Measurements from ENCODE around the gene DEFB123. TPM values are rescaled to one million over a fixed set of nuclear protein-coding genes. Genes with fewer than 3 reads are reported as not detected.

DEFB123 gene
- polyA plus RNA-seq, 1 of the 3 experiments (the other 2 are of a cell fraction), result not detected

GRCh38 chr20:31410011-31410410 is 30.4 kb upstream of the DEFB123 start:
- Histone ChIP-seq H3F3A (replicated peaks; ENCODE audit: insufficient read depth) (no peaks in the 10 kb centered on the region), H3K27ac (ENCODE audit: low read depth in 2 of 2, low read length in 1 of 2) (no peak overlapping the region), H3K27me3 (ENCODE audit: insufficient read depth) (no peaks in the 10 kb centered on the region; the same call in 1 of the 2 replicates), H3K9me2 (no peaks in the 10 kb centered on the region), H3K9ac (no peak overlapping the region), H3K4me2 (no peak overlapping the region), H3K79me2 (ENCODE audit: insufficient read depth) (no peaks in the 10 kb centered on the region), H3K4me1 (ENCODE audit: control insufficient read depth in 1 of 2, insufficient read depth in 2 of 2, low read depth in 1 of 2, low read length in 1 of 2) (no peaks in the 10 kb centered on the region), H3K9me3 (no peaks in the 10 kb centered on the region), H3K36me3 (replicated peaks in 1 of 2; ENCODE audit: control insufficient read depth in 1 of 2, insufficient read depth in 2 of 2, low read length in 1 of 2) (no peaks in the 10 kb centered on the region), H4K20me1 (ENCODE audit: insufficient read depth) (no peaks in the 10 kb centered on the region), H3K4me3 (ENCODE audit: low read depth in 2 of 2, low read length in 1 of 2) (no peak overlapping the region), H2AFZ (ENCODE audit: low read depth) (no peak overlapping the region)
- 3% methylated on average over 1 of the region's 1 CpG for WGBS (ENCODE audit: low lambda C conversion rate)
- no peak for TF ChIP-seq SMC3 (IDR thresholded peaks at IDR 0.05; ENCODE audit: low read depth, low read length)
- TF ChIP-seq RXRA (IDR thresholded peaks at IDR 0.05; ENCODE audit: borderline replicate concordance, low read depth), result no peak
- no peak for TF ChIP-seq TAF1 (IDR thresholded peaks at IDR 0.05; ENCODE audit: borderline replicate concordance, low read depth, low read length)
- TF ChIP-seq RAD21 (IDR thresholded peaks at IDR 0.05; ENCODE audit: low read length), result no peak
- TF ChIP-seq JUND (IDR thresholded peaks at IDR 0.05), result no peak
- TF ChIP-seq USF1 (IDR thresholded peaks at IDR 0.05; ENCODE audit: borderline replicate concordance, low read depth), result no peak
- TF ChIP-seq IRF3 (IDR thresholded peaks at IDR 0.05; ENCODE audit: low read depth, low read length), result no peak
- TF ChIP-seq ZBTB33 (IDR thresholded peaks at IDR 0.05; ENCODE audit: borderline replicate concordance, low read depth), result no peak
- no peak for TF ChIP-seq FOXM1 (IDR thresholded peaks at IDR 0.05; ENCODE audit: low read depth)
- TF ChIP-seq REST (IDR thresholded peaks at IDR 0.05; ENCODE audit: low read depth, low read length), result no peak
- no peak for TF ChIP-seq FOSL2 (IDR thresholded peaks at IDR 0.05; ENCODE audit: borderline replicate concordance, low read depth)
- no peak for TF ChIP-seq GABPA (IDR thresholded peaks at IDR 0.05; ENCODE audit: low read depth)
- TF ChIP-seq NRF1 (IDR thresholded peaks at IDR 0.05; ENCODE audit: low read depth, low read length), result no peak
- no peak for TF ChIP-seq TEAD4 (IDR thresholded peaks at IDR 0.05; ENCODE audit: borderline replicate concordance, insufficient read depth)
- CTCF ChIA-PET, result no interaction called here
- DNase-seq, result no peak
- POLR2A ChIA-PET, result no interaction called here

All from SK-N-SH (cell line).